Measurements from ENCODE around the gene HMOX2.

- TF ChIP-seq TARDBP (IDR thresholded peaks at IDR 0.05) (no peak), SP1 (IDR thresholded peaks at IDR 0.05) (no peak), BHLHE40 (IDR thresholded peaks at IDR 0.05; ENCODE audit: borderline replicate concordance) (no peak), CTBP1 (IDR thresholded peaks at IDR 0.05; ENCODE audit: borderline replicate concordance) (no peak), FOXM1 (IDR thresholded peaks at IDR 0.05; ENCODE audit: borderline replicate concordance) (no peak), ELF4 (IDR thresholded peaks at IDR 0.05) (no peak), SUZ12 (IDR thresholded peaks at IDR 0.05) (no peak), FOXA1 (IDR thresholded peaks at IDR 0.05) (no peak), L3MBTL2 (conservative IDR thresholded peaks at IDR 0.05) (no peak), HDGF (IDR thresholded peaks at IDR 0.05; ENCODE audit: borderline replicate concordance) (no peak), FOXK2 (IDR thresholded peaks at IDR 0.05) (no peak), NFRKB (IDR thresholded peaks at IDR 0.05) (no peak), ZNF384 (IDR thresholded peaks at IDR 0.05) (no peak)
Observed at GRCh38 chr16:4508806-4509205, 32.6 kb downstream of the HMOX2 start.
